GM12874 (cell line): Measurements from ENCODE around the gene BMP6.

ENCODE experiments used
- CTCF ChIP-seq: IDR thresholded peaks from 2 replicates; pipeline ENCODE4 v1.5.1; 2011; ENCODE audit warnings: low read depth, mild to moderate bottlenecking, control low read depth, low read length, moderate library complexity; ENCODE audit not compliant: insufficient read depth

The BMP6 gene

GRCh38 chr6:7912736-7913517 is 187.0 kb downstream of the BMP6 start:
- TF ChIP-seq CTCF: no peak

GRCh38 chr6:7914311-7914710 is 188.4 kb downstream of the BMP6 start:
- TF ChIP-seq CTCF: no peak

GRCh38 chr6:7914991-7915789 is 189.3 kb downstream of the BMP6 start:
- TF ChIP-seq CTCF: no peak

- no peak for TF ChIP-seq CTCF
Observed at GRCh38 chr6:7916959-7917358, 191.1 kb downstream of the BMP6 start.

- no peak for TF ChIP-seq CTCF
Observed at GRCh38 chr6:7917729-7918128, 191.8 kb downstream of the BMP6 start.

- no peak for TF ChIP-seq CTCF
Observed at GRCh38 chr6:7918403-7918802, 192.5 kb downstream of the BMP6 start.

- TF ChIP-seq CTCF: no peak
Observed at GRCh38 chr6:7919871-7920270, 194.0 kb downstream of the BMP6 start.
